Left renal pelvis (tissue), 4 donors: Measurements from ENCODE around the gene TPI1. TPM values are rescaled to one million over a fixed set of nuclear protein-coding genes. Genes with fewer than 3 reads are reported as not detected.

ENCODE experiments used
- DNase-seq, 4 donors: peaks; one replicate each; pipeline ENCODE4 v3.0.0-alpha.2; 2013; ENCODE audit warnings: low read depth in 4 of 4, low spot score in 3 of 4
- polyA plus RNA-seq, 4 donors: library from polyadenylated mRNA; unstranded; fragments of 120-200 nt; gene quantifications; one replicate each; pipeline ENCODE4 v1.2.1, GENCODE V29; 2013; ENCODE audit not compliant: insufficient read length in 4 of 4

TPI1 gene
- polyA plus RNA-seq, 4 donors, result 328 to 571 (median 548) TPM

DNA sequence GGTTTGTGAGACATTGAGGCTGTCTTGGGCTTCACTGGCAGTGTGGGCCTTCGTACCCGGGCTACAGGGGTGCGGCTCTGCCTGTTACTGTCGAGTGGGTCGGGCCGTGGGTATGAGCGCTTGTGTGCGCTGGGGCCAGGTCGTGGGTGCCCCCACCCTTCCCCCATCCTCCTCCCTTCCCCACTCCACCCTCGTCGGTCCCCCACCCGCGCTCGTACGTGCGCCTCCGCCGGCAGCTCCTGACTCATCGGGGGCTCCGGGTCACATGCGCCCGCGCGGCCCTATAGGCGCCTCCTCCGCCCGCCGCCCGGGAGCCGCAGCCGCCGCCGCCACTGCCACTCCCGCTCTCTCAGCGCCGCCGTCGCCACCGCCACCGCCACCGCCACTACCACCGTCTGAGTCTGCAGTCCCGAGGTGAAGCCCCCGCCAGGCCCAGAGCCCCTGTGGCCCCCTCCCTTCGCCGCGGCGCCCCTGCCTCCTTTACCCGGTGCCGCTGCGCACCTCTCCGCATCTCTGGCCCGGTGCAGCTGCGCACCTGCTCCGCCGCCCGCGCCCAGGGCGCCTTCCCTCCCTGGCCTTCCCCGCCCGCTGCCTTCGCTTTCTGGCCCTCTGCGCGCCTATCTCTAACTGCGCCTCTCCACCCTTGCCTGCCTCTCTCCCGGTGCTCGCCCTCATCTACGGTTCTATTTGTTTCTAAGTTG is 47.1 kb downstream of the TPI1 start, which contains the start of gene ENO2:
Gene ENO2 (plus strand): TSS at position 335 of the 701 bp plus-strand sequence. CDS start 1,253 bp downstream, outside the sequence.
- DNase-seq, result no peak

DNA sequence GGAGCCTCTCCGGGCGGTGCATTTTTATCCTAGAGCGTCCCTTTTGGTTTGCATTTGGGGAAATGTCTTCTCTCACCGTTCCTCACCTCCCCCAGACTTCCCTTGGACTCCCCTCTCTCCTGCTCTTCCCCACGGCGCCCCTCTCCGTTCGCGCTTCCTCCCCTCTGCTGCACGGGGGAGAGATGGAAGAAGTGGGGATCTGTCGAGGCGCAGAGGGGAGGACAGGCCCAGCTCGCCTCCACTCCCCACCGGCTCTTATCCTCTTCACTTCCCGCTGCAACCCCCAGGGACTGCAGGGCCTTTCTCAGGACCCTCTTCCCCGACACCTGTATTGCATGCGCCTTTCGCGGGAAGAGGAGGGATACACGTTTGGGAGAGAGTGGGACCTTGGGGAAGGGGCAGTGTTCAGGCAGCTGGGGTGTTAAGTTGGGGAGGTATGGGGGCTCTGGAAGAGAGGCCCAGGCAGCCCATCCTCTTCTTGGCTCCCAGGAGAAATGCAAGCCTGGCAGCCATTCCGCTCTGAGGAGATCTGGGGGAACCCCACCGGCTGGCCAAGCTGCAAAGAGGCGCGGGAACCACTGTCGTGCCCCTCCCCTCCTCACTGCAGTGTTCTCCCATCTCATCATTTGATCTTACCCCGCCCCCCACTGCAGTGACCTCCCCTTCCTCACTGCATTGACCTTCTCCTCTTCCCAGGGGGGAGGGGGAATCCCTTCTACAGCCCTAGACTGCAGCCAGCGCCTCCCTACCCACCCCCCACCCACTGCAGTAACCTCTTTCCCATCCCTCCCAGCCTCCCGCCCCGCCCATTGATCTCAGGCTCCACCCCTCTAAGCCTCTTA is 47.8 kb downstream of the TPI1 start:
- DNase-seq, result no peak

DNA sequence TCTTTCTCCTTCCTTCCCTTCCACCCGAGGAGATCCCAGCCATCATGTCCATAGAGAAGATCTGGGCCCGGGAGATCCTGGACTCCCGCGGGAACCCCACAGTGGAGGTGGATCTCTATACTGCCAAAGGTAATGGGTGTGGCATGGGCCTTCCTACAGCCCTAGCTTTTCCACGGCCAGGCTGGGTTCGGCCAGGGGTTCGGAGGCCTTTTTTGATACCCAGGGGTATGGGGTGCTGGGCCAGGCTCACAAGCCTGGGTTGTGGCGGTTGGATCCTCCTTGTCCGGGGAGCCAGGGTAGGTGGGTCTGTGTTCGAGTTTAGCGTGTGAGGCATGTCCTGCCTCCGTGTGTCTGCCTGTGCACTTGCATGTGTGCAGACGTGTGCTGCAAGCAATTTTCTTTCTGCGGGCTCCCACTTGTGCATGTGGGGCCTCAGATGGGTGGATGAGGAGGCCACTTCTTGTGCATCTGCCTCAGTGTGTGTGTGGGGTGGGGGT is 48.5 kb downstream of the TPI1 start:
- DNase-seq, result no peak

DNA sequence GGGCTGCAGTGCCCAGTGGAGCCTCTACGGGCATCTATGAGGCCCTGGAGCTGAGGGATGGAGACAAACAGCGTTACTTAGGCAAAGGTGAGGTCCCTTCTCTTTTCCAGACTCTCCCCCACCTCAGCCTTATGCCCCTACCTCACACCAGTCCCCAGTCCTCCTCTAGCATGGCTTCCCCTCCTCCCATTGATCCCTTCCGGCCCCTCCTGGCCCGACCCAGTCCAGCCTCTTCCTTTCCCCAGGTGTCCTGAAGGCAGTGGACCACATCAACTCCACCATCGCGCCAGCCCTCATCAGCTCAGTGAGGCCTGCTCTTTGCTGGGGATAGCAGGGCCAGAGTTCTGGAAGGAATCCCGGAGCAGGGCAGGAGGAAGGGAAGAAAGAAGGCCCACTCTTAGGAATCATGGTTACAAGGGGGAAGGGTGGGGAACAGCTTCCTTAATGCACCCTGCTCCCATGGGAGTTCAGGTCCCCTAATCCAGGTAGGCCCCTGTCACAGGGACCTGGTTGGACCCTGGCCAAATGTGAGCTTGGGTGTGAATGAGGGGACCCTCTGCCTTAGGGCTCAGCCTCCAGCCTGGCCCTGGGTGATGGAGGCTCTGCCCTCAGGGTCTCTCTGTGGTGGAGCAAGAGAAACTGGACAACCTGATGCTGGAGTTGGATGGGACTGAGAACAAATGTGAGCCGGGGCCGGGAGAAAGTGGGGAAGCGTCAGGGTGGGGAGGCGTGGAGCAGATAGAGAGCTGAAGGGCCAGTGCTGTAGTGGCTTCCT is 49.3 kb downstream of the TPI1 start:
- no peak for DNase-seq

DNA sequence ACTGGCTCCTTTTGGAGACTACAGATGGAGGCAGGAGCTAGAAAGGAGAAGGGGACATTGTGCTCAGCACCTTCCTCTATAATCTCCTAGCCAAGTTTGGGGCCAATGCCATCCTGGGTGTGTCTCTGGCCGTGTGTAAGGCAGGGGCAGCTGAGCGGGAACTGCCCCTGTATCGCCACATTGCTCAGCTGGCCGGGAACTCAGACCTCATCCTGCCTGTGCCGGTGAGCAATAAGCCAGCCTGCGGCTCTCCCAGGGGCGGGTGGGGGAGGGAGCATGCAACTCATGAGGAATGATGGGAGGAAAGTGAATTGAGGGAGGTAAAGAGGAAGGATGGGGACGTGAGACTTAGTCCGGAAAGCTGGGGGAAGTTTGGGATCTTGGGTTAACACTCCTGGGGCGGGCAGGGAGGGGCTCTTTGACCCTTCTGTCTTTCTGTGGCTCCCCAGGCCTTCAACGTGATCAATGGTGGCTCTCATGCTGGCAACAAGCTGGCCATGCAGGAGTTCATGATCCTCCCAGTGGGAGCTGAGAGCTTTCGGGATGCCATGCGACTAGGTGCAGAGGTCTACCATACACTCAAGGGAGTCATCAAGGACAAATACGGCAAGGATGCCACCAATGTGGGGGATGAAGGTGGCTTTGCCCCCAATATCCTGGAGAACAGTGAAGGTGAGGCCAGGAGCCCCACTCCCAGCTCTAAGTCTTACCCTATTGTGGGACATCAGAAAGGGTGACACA is 50.3 kb downstream of the TPI1 start:
- DNase-seq, result no peak

DNA sequence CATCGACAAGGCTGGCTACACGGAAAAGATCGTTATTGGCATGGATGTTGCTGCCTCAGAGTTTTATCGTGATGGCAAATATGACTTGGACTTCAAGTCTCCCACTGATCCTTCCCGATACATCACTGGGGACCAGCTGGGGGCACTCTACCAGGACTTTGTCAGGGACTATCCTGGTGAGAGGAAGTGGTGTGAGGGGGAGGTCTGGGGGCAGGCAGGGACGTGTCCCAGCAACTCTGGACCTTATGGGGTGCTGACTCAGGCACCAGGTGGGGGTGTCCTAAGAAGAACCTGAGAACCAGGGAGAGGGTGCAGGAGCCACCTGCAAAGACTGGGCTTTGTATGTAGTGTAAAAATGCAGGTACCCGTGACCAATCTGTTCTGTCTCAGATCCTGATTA is 52.3 kb downstream of the TPI1 start:
- no peak for DNase-seq

Other genes with a start within 250 kb of the TPI1 start
- gene LPAR5, start 231.6 kb upstream of the TPI1 start, polyA plus RNA-seq, result 1 to 10 TPM; 1.1 to 2.2 (median 1.4) TPM
- 1 to 10 TPM; 3.1 to 6.8 (median 3.9) TPM for gene ACRBP, start 220.1 kb upstream of the TPI1 start, polyA plus RNA-seq
- 100 to 1,000 TPM in 3 of 4 donors, 10 to 100 TPM in 1; 96.8 to 126 (median 114) TPM for gene ING4, start 204.4 kb upstream of the TPI1 start, polyA plus RNA-seq
- gene ZNF384, start 178.2 kb upstream of the TPI1 start, polyA plus RNA-seq, result 10 to 100 TPM; 75.0 to 94.3 (median 87.7) TPM
- 10 to 100 TPM; 10.4 to 16.3 (median 14.3) TPM for gene PIANP, start 166.7 kb upstream of the TPI1 start, polyA plus RNA-seq
- gene COPS7A, start 143.5 kb upstream of the TPI1 start, polyA plus RNA-seq, result 10 to 100 TPM; 57.7 to 68.9 (median 66.8) TPM
- 100 to 1,000 TPM; 156 to 226 (median 194) TPM for gene MLF2, start 114.4 kb upstream of the TPI1 start, polyA plus RNA-seq
- gene PTMS, start 101.2 kb upstream of the TPI1 start, polyA plus RNA-seq, result 100 to 1,000 TPM; 503 to 684 (median 585) TPM
- 1 to 10 TPM in 2 of 4 donors, under 1 TPM in 2; 0.89 to 6.2 (median 2.1) TPM for gene LAG3, start 95.0 kb upstream of the TPI1 start, polyA plus RNA-seq
- gene CD4, start 78.0 kb upstream of the TPI1 start, polyA plus RNA-seq, result 10 to 100 TPM; 18.7 to 31.0 (median 26.5) TPM
- gene GPR162, start 45.7 kb upstream of the TPI1 start, polyA plus RNA-seq, result 10 to 100 TPM; 26.1 to 31.5 (median 29.5) TPM
- gene P3H3, start 39.1 kb upstream of the TPI1 start, polyA plus RNA-seq, result 10 to 100 TPM; 27.5 to 80.9 (median 33.6) TPM
- gene GNB3, start 26.6 kb upstream of the TPI1 start, polyA plus RNA-seq, result 10 to 100 TPM in 1 of 4 donors, 1 to 10 TPM in 3; 4.4 to 14.0 (median 6.8) TPM
- 10 to 100 TPM; 26.1 to 31.9 (median 27.9) TPM for gene CDCA3, start 16.2 kb upstream of the TPI1 start, polyA plus RNA-seq
- 10 to 100 TPM; 47.3 to 64.0 (median 61.0) TPM for gene USP5, start 15.4 kb upstream of the TPI1 start, polyA plus RNA-seq
- 10 to 100 TPM in 1 of 4 donors, 1 to 10 TPM in 3; 5.4 to 19.8 (median 7.3) TPM for gene SPSB2, start 5.8 kb downstream of the TPI1 start, polyA plus RNA-seq
- 10 to 100 TPM in 3 of 4 donors, 1 to 10 TPM in 1; 8.6 to 19.2 (median 16.7) TPM for gene LRRC23, start 37.3 kb downstream of the TPI1 start, polyA plus RNA-seq
- 10 to 100 TPM; 10.5 to 16.4 (median 14.2) TPM for gene ENO2, start 47.0 kb downstream of the TPI1 start, polyA plus RNA-seq
- 100 to 1,000 TPM in 3 of 4 donors, 10 to 100 TPM in 1; 97.0 to 158 (median 125) TPM for gene ATN1, start 60.4 kb downstream of the TPI1 start, polyA plus RNA-seq
- not detected for gene RNU7-1, start 76.3 kb downstream of the TPI1 start, polyA plus RNA-seq
- 100 to 1,000 TPM; 130 to 222 (median 167) TPM for gene C12orf57, start 76.5 kb downstream of the TPI1 start, polyA plus RNA-seq
- gene PTPN6, start 83.8 kb downstream of the TPI1 start, polyA plus RNA-seq, result 10 to 100 TPM; 10.3 to 26.7 (median 18.8) TPM
- 100 to 1,000 TPM; 213 to 266 (median 248) TPM for gene PHB2, start 103.1 kb downstream of the TPI1 start, polyA plus RNA-seq
- gene EMG1, start 103.4 kb downstream of the TPI1 start, polyA plus RNA-seq, result 10 to 100 TPM; 40.3 to 49.6 (median 44.2) TPM
- 10 to 100 TPM; 33.8 to 67.5 (median 57.9) TPM for gene LPCAT3, start 150.9 kb downstream of the TPI1 start, polyA plus RNA-seq
- 100 to 1,000 TPM in 1 of 4 donors, 10 to 100 TPM in 3; 50.5 to 257 (median 62.0) TPM for gene C1S, start 193.2 kb downstream of the TPI1 start, polyA plus RNA-seq
- 100 to 1,000 TPM in 1 of 4 donors, 10 to 100 TPM in 3; 33.9 to 275 (median 59.1) TPM for gene C1R, start 224.9 kb downstream of the TPI1 start, polyA plus RNA-seq
- gene C1RL, start 241.7 kb downstream of the TPI1 start, polyA plus RNA-seq, result 10 to 100 TPM; 30.2 to 39.2 (median 36.1) TPM